ENCODE results near the gene YEATS2. TPM values are rescaled to one million over a fixed set of nuclear protein-coding genes. Genes with fewer than 3 reads are reported as not detected.
A peak's percentile ranks its signal among the peaks of the same experiment; 100 is the strongest.

The YEATS2 gene
- total RNA-seq, 1 donor from 2014 or later = 56.7 TPM

DNA sequence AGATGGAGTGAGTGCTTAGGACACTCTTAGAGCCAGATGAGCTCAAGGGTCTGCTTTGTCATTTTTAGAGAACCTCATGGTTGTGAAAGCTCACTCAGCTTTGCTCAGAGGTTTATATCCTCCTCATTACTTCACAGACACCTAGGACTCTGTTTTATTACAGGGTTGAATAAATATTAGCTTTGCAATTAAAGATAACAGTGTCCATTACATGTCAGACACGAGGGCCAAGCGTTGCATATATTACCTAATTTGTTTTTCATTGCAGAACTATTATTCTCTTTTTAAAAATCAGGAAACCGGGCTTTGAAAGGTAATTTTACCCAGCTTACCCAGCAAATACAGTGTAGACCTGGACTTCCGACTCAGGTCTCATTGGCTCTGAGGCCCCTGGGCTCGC is 111.7 kb downstream of the YEATS2 start:
- DNase-seq (ENCODE audit: low spot score in 2 of 2) (no peak), FAIRE-seq (no peak)

DNA sequence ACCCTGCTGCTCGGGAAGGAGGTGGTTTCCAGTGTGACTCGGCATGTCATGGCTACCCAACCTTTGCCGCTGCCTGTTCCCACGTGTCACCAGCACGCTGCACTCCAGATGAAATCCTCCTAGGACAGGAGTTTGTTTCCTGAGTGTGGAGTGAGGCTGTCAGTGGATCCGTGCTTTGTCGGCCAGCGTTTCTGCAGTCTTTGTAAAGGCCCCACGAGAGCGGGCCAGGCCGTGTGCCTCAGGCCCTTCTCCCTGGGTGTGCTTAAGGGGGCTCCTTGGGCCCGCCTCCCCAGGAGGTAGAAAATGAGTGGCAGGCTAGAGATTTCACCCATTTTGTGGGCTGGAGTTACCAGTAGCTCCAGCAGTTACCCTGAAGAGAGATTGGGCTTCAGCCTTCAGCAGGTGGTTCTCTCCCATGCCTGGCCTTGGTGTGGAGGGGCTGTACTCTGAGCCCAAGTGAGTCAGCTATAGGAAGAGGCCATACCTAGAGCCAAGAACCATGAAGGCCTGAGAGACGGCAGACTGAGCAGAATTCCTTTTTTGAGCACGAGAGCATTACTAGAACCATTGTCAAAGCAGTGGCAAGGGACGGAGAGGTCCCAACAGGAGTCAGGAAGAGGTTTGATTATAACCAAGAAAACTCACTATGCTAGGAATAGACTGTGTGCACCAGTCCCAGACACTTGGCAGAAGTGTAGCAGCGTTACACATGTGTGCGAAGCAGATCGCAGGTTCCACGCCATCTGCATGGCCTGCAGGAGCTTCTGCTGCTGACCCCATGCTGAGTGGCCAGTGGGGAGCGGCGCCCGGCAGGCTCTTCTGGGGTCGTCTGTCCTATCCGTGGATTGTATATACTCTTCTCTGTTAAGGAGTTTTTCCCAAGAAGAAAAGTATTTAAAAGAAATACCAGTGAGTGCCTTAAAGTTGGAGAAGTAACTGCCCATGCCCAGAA is 113.3 kb downstream of the YEATS2 start:
- no peak for FAIRE-seq
- no peak for DNase-seq (ENCODE audit: low spot score in 2 of 2)

DNA sequence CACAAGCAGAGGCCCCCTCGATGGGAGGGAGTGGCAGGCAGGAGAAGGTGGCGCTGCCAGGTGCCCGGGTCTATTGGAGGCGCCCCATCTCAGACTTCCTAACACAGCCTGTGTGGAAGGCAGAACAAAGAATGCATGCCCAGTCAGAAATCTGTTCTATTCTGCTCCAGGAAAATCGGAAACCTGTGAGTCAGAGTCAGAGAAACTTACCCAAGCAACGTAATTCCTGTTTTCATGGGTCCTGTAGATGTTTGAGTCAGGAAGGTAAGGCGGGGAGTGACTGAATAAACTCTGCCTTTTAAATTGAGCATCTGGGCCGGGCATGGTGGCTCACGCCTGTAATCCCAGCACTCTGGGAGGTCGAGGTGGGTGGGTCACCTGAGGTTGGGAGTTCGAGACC is 114.0 kb downstream of the YEATS2 start:
- DNase-seq (ENCODE audit: low spot score in 2 of 2) = no peak
- no peak for FAIRE-seq

DNA sequence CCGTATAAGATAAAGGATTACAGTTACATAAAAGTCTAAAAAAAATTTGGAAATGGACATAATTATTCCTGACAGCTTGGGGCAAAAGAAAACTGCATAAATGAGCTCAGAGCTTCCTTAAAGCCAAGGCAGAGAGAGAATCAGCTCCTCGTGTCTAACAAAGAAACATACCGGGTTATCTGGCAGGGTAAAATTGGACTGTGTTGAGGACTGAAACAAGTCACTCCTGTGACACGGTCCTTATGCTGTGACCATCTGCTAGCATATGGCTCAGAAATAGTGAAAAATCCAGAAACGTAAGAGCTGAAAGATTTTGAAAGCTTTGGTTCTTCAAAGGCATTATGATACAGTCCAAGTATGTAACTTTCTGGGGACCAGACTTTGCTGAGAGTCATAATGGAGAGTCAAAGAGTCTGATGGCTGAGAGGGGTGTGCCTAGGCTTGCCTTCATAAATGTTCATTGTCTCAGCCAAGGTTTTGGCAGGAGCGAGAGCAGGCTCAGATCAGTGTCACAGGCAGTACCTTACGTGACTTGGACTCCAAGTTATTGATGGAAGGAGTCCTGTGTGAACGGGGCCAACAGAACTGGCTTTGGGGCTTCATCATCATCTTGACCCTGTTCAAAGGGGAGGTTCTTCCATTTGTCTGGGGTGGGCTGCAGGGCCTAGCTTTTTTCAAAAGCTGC is 115.3 kb downstream of the YEATS2 start:
- DNase-seq (ENCODE audit: low spot score in 2 of 2) (no peak), FAIRE-seq (no peak)

DNA sequence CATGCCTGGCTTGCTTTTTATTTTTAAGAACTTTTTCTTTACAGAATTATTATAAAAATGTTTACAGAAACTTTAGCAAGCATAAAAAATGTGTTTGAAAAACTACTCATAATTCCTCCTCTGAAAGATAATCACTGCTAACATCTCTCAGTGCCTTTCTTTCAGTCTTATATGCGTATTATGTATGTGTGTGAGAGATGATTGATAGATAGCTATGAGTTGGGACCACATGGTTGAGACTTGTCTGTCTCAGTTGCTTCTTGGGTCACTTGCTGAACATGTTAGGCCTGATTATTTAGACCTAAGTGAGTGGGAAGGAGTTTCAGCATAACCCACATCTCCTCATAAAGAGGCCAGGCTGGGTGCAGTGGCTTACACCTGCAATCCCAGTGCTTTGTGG is 116.6 kb downstream of the YEATS2 start:
- no peak for DNase-seq (ENCODE audit: low spot score in 2 of 2)
- FAIRE-seq = no peak

DNA sequence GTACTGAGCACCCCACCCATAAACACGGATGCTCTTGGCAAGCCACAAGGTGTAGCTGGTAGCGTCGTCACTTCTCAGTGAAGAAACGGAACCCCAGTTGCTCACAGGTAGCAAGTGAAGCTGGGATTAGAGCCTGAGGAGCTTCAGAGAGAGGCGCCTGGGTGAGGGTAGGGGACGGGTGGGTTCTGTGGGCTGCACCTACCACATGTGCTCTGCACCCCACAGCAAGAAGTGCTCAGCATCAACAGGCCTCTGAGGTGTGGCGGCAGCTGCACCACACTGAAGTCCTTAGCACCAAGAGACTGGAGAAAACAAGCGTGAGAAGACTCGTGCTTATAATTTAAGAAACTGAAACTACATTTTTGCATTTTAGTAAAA is 118.0 kb downstream of the YEATS2 start:
- FAIRE-seq (no peak), DNase-seq (ENCODE audit: low spot score in 2 of 2) (no peak)

DNA sequence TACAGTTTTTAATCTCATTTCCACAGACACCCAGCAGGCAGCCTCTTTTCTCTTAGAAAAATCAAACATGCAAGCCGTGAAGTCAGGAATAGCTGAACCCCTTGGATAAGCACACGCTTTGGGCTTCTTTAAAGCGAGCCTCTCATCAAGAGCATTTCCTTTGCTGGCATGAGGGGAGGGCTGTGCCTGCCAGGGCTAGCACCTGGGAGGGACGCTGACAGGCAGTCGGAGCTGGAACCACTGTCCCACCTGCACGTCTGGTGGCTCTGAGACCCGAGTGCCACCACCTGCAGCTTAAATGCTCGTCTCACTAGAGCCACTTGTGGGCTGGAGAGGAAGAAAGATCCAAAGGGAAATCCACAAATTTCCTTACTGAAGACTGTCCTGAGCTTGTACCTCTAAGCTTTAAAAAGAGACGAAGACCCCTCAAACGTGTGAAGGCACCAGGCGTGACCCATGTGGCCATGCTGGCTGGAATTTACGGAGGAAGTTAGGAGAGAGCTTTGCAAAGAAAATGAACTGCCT is 118.4 kb downstream of the YEATS2 start:
- no peak for DNase-seq (ENCODE audit: low spot score in 2 of 2)
- FAIRE-seq = no peak

DNA sequence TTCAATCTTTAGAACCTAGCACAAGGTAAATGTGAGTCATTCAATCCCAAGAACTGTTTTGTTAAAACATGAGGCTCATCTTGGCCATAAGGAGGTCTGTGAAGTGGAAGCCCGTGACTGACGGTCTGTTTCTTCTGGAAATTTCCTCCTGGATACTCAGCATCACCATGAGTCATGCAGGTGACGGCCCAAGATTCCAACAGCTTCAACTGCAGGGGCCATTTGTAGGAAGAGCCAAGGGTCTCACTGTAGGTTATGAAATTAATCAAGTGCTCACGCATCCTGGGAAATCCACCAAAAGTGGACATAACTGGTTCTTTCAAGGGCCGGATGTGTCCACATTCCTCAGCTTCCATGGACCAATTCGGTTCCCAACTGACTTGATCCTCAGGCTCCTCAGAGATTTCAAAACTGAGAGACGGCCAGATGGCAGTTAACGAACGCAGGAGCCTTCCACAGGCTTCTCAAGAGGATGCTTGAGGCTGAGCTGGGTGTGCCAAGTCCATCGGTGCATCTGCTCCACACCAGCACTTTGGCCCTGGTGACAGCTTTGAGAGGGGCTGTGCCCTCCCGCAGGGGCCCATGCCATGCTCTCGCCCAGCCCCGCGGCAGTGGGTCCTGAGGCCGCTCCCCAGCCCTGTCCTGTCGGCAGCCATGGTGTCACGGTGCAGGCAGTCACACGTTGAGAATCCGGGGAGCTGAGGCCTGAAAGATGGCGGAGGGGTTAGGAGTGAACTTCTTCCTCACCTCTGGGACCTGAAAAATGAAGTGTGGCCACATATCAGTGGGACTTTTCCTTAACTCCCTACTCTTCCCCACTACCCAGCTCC is 119.3 kb downstream of the YEATS2 start:
- DNase-seq (ENCODE audit: low spot score in 2 of 2) = no peak
- no peak for FAIRE-seq

DNA sequence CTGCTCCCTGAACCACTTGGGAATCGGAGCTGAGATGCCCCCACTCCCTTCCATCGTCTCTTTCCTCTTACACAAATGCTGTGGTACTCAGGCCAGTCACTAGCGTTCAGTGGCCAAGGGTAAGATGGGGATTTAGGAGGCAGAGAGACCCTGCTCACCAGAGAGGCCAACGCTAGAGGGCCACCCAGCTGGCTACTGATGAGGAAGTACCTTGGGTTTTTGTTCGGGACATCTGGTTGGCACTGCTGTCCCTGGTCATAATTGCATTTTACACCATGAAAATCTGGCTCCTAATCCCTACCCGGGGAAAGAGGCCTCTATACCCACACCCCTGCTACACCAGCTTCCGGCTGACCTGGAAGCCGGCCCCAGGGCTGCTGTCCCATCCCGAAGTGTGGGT is 120.0 kb downstream of the YEATS2 start:
- FAIRE-seq = no peak
- no peak for DNase-seq (ENCODE audit: low spot score in 2 of 2)

DNA sequence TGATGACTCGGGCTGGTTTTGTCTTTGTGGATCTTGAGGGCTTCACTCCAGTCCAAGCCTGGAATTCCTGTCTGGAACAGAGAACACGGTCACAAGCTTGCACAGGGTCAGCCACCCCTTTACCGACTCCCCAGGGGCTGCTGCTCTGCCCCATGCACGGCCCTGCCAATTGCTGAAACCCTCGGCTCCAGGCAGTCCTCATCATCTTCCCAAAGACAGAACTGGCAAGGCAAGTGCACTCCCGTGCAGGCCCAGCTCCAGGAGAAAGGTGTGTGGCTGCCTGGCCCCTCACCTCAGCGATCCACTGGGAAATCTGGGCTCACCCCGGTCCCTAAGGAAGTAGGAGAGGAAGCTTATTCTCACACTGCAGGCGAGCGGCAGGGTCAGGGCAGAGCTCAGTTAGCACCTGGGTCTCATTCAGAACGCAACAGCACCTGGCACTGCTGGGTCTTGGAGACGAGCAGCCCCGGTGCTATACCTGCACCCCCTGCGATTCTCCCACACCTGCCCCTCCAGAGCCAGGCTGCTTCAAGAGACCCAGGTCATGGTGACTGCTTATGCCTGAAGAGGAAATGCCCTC is 120.5 kb downstream of the YEATS2 start:
- FAIRE-seq = no peak
- no peak for DNase-seq (ENCODE audit: low spot score in 2 of 2)

DNA sequence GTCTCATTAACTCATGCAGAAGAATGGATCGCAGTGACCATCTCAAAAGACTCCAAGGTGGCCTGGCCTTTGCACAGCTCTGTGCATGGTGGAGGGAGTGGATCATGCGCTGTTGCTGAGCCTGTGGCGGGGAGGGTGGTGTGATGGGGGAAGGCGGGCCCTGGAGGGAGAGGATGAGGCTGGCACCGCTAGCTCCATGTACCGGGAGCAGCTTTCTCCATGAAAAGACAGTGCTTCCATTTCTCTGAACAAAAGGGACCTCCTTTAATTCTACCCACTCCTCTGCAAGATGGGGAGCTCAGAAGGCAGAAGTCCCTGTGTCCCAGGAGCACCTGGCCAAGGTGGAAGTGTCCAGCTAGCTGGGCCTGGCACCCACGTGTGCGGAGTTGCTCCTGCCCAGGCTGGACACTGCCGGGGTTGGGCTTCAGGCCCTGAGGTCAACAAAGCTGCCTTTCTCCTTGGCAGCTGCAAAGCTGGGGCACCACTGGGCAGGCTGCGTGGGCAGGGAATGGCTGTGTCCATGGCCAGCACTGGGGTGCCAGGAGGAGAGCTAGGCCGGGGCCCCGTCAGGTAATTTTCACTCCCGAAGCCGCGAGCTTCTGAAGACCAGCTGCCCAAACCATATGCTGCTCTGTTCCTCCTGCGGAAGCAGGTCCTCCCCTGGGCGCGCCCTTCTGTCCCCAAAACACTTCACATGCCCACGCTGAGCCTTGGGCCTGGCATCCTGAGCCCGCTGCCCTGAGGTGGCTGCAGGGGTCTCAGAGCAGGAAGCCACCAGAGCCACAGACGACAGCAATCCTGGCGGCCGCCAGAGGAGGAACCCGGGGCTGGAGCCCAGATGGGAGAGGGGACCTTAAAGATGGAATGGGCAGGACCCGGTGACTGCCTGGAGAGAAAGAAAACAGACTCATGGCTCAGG is 121.4 kb downstream of the YEATS2 start:
- FAIRE-seq (no peak), DNase-seq (ENCODE audit: low spot score in 2 of 2) (peak; percentile 34 to 64)

DNA sequence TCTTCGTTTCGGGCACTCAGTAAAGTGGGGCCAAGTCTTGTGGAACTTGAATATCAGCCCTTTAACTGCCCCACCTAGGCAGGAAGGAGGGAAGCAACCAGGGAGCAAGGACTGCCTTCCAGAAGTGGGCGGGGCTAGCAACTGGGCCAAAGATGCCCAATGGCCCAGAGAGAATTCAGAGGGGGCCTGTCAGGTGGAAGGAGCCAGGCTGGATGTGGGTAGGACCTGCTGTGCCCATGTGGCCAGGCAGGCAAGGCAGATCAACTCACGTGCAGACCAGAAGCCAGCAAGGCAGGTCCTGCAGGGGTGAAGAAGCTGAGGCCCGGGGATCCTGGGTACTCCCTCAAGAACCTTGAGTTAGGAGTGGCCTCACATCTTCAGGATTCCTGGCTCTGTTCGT is 122.2 kb downstream of the YEATS2 start:
- DNase-seq (ENCODE audit: low spot score in 2 of 2) = no peak
- FAIRE-seq = no peak

DNA sequence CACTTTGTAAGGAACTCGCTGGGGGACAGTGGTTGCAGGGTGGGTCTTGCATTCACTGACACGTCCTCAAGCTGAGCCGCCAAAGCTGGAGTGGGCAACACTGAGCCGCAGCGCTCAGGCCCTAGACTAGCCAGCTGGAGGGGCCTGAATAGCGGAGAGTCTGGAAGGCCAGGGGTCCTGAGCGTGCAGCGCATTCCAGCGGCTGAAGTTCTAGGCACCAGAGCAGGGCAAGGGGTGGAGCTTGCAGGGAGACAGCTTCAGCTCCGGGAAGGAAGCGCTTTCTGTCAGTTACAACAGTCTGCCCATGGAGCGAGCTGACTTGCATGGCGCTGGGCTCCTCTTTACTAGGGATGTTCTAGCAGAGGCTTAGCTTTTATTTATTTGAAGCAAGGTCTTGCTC is 125.0 kb downstream of the YEATS2 start:
- FAIRE-seq = no peak
- no peak for DNase-seq (ENCODE audit: low spot score in 2 of 2)

DNA sequence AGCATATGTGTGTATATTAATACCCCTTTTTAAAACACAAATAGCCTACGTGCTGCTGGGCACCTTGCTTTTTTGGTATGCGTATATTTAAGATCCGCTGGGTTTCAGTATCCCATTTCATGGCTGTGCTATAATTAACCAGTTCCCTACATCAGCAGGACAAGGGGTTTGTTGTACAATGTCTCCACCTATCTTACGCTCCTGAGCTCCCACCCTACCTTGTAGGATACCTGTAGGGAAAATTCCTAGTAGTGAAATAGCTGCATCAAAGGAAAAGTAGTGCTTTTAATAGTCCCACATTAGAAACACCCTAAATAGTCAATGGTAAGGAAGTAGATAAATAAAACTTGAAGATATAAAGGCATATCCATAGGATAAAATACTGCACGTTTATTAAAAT is 126.4 kb downstream of the YEATS2 start:
- FAIRE-seq = no peak
- DNase-seq (ENCODE audit: low spot score in 2 of 2) = peak in 1 of 2 donors; percentile 48

DNA sequence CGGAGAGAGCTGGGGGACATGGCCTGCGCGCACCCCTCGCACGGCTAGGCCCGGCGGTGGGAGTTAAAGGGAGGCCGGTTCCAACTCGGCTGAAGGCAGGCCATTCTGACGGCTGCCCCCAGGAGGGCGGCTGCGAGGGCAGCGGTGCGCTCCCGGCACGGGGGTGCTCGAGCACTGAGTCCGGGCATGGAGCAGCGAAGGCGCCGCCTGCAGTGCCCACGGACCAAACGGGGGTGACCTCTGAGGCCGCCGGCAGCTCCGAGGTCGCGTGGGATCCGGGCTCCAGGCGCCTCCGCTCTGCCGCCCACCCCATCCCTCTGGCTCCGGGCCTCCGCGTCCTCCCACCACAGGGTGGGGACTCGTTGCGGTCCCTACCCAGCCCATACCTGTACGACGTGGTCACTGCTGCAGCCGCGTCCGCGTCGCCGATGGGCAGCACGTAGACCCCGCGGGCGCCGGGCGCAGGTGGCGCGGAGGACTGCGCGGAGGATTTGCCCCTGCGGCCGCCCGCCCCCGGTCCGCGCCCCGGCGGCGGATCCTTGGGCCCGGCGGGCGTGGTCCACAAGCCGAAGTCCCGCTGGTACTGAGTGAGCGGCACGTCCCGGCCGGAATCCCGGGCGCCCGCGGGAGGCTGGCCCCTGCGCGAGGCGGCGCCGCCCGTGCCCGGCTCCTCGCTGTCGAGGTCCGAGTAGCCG is 127.3 kb downstream of the YEATS2 start:
- FAIRE-seq = no peak
- peak; percentile 53 to 64 for DNase-seq (ENCODE audit: low spot score in 2 of 2)

DNA sequence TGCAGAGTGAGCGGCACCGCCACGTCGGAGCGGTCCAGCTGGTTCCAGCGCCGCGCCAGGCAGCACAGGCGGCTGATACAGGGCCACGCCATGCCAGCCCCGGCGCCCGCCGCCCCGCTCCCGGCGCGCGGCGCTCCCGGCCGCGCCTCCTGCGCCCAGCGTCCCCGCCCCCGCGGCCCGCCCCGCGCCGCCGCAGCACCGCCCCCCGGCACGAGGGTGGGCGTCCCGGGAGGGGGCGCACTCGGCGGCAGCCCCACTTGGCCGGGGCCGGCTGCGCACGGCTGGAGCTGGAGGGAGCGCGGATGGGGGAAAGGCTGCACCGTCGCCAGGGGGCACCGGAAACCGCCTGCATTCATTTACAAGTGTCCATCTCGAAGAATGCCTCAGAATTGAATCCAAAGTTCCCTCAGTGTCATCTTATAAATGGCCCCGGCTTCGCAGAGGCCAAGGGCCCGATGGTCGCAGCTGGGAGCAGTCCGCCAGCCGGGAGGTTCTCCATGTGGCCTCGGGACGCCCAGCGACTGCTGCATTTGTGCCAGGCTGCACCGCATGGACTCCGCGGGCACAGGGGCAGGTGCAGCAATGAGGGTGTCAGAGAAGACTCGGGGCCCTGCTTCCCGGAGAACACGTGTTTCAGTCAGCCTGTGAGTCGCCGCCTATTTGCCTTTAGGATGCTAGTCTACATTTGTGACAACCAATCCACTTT is 128.0 kb downstream of the YEATS2 start, which contains the start of gene MAP6D1:
Gene MAP6D1, minus strand, starts transcription at position 122 of the 706 bp plus-strand sequence. Its CDS starts 30 bp downstream, at position 92.
- FAIRE-seq (no peak), DNase-seq (ENCODE audit: low spot score in 2 of 2) (peak; percentile 82 to 89)

DNA sequence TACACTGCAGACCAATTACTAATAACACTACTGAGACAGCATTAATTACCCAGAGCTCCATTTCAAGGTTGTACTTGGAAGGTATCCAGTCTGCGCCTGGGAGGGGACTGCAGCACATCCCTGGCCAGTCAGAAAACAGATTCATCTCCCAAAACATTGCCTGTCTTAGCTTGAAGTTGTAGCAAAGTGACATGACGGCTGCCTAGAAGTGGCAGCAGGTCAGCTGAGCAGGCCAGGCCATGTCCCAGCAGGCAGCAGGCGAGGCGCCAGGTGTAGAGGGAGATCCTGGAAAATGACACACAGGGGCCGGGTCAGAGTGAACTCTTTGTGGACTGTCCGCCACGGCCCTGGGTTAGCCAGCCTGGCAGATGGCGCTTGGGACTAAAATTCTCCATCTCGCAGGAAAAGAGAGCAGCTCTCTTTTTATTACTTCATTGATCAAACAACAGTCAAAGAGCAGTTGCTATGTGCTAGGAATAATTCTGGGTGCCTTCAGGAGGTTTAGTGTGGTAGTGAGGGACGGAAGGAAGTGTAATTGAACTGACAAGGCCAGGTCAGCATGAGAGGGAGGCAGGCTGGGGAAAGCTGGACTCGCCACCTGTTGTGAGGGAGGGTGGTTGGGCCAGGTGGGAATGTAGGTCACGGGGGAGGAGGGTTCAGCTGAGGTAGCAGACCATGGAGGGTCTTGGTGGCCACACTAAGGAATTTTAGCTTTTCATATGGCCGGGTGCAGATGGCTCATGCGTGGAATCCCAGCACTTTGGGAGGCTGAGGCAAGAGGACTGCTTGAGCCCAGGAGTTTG is 129.1 kb downstream of the YEATS2 start:
- no peak for DNase-seq (ENCODE audit: low spot score in 2 of 2)
- FAIRE-seq = no peak

All from frontal cortex (tissue), 4 donors.